Upper lobe of left lung (tissue), 6 donors: ENCODE measurements around the gene TBC1D8. TPM values are rescaled to one million over a fixed set of nuclear protein-coding genes. Genes with fewer than 3 reads are reported as not detected.
"Not testable (repeated sequence)": the region's sequence is repeated elsewhere in the genome, so short reads cannot be mapped to it uniquely, and the experiment has no call there.

Experiments used
- ATAC-seq, 2 donors: fragments of 200-7000 bp; cut with Tn5 transposase; one replicate each; pipeline ENCODE4 v1.9.1; 2022; ENCODE audit warnings: mild to moderate bottlenecking in 2 of 2, moderate library complexity in 2 of 2; ENCODE audit not compliant: low FRiP score in 2 of 2
- DNase-seq, 2 donors: peaks; one replicate each; pipeline ENCODE4 v3.0.0-alpha.2; 2019 to 2020
- H3K27ac ChIP-seq, 4 donors: fragments of 200-600 bp; sonication (generic); one replicate each; pipeline ENCODE4 v1.5.1; 2016 to 2019
- H3K27me3 ChIP-seq, 4 donors: fragments of 200-600 bp; sonication (generic); one replicate each; pipeline ENCODE4 v1.5.1; 2017 to 2019
- H3K36me3 ChIP-seq, 4 donors: fragments of 200-600 bp; sonication (generic); one replicate each; pipeline ENCODE4 v1.5.1; 2016 to 2019
- H3K4me1 ChIP-seq, 4 donors: fragments of 200-600 bp; sonication (generic); one replicate each; pipeline ENCODE4 v1.5.1; 2018 to 2019
- H3K4me3 ChIP-seq, 4 donors: fragments of 200-600 bp; sonication (generic); one replicate each; pipeline ENCODE4 v1.5.1; 2017 to 2019; ENCODE audit warnings: mild to moderate bottlenecking in 2 of 4, moderate library complexity in 1 of 4
- H3K9me3 ChIP-seq, 4 donors: fragments of 200-600 bp; sonication (generic); one replicate each; pipeline ENCODE4 v1.5.1; 2018 to 2019
- CTCF ChIP-seq, 6 experiments: fragments of 450-650 bp in 4 of 6; fragments of 200-600 bp in 2 of 6; sonication (generic) in 2 of 6; IDR thresholded peaks; one replicate each; pipeline ENCODE4 v1.5.1; 2016 to 2019; ENCODE audit warnings: antibody characterized with exemption in 6 of 6
- EP300 ChIP-seq, 4 donors: sonication (generic); formaldehyde crosslinking; IDR thresholded peaks; one replicate each; pipeline ENCODE4 v1.5.1; 2017; ENCODE audit warnings: antibody characterized with exemption in 4 of 4, control low read depth in 2 of 4
- POLR2A ChIP-seq, 4 donors: fragments of 450-650 bp; IDR thresholded peaks; one replicate each; pipeline ENCODE4 v1.5.1; 2016 to 2017; ENCODE audit warnings: antibody characterized with exemption in 4 of 4, mild to moderate bottlenecking in 2 of 4
- POLR2AphosphoS5 ChIP-seq, 2 donors: sonication (generic); formaldehyde crosslinking; IDR thresholded peaks; one replicate each; pipeline ENCODE4 v1.5.1; 2017; ENCODE audit warnings: antibody characterized with exemption in 2 of 2
- WGBS, 2 donors: methylation state at CpG; one replicate each; pipeline ENCODE4 v1.1.5; 2017 to 2018; 5-methylcytosine and 5-hydroxymethylcytosine counted together
- total RNA-seq, 6 donors: library from RNA; depleted of rRNA in 4 of 6; stranded (reverse); fragments of >200 nt in 4 of 6; gene quantifications; one replicate each; pipeline versions ENCODE4 v1.1.0 to v1.2.1, GENCODE V29; 2016 to 2021
- donor health status: DM: no; HTN: no; CAD: no; lungs with moderate emphysema.
- donor health status: DM: no; HTN: yes; CAD: no; lungs with severe emphysema.

TBC1D8 gene
- total RNA-seq, 6 donors from 2014 or later, result 21.0 to 133 (median 56.8) TPM

DNA sequence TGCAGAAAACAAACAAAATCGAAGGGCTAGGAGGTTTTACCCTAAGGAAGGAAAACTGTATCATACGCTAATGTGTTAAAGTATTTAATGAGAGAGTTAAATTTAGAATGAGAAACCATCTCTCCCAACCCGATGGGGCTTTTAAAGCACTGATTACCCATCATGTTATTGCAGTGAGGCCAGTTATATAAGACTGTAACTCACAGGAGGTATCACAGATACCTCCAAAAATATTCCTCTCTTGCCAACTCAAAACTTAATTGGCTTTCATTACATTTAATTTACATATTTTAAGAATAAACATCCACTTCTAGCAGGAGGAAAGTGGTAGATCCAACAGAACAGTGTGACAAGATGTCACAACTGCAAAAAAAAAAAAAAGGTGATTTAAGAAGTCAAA is 92.8 kb downstream of the TBC1D8 start:
- ATAC-seq (no peak), DNase-seq (no peak)
- no peaks in the 10 kb centered on the region for H3K9me3 ChIP-seq
- H3K27ac ChIP-seq, result no peak overlapping the region
- TF ChIP-seq EP300 (IDR thresholded peaks at IDR 0.05) (no peak), POLR2A (IDR thresholded peaks at IDR 0.05) (no peak), POLR2AphosphoS5 (IDR thresholded peaks at IDR 0.05) (no peak), CTCF (IDR thresholded peaks at IDR 0.05) (no peak)
- H3K4me3 ChIP-seq, result no peak overlapping the region
- H3K4me1 ChIP-seq, result peaks cover 0 to 6% (median 3%) of the 10 kb centered on the region in 4 donors
- WGBS, 2 donors, result 87 to 90% methylated on average over 3 of the region's 3 CpGs
- no peaks in the 10 kb centered on the region for H3K27me3 ChIP-seq
- peaks cover 0 to 43% (median 9%) of the 10 kb centered on the region in 4 donors for H3K36me3 ChIP-seq

GRCh38 chr2:101057051-101057933 is 93.9 kb downstream of the TBC1D8 start:
- WGBS, 2 donors, result 92 to 96% methylated on average over 5 of the region's 5 CpGs
- H3K27ac ChIP-seq, result no peak overlapping the region
- no peak for ATAC-seq
- no peaks in the 10 kb centered on the region for H3K9me3 ChIP-seq
- no peak for TF ChIP-seq CTCF (IDR thresholded peaks at IDR 0.05)
- TF ChIP-seq EP300 (IDR thresholded peaks at IDR 0.05), result no peak
- TF ChIP-seq POLR2AphosphoS5 (IDR thresholded peaks at IDR 0.05), result no peak
- no peak for DNase-seq
- no peak overlapping the region for H3K4me3 ChIP-seq
- H3K27me3 ChIP-seq, result no peaks in the 10 kb centered on the region
- H3K36me3 ChIP-seq, result peaks cover 0 to 52% (median 9%) of the 10 kb centered on the region in 4 donors
- H3K4me1 ChIP-seq, result peaks cover 0 to 4% (median 0%) of the 10 kb centered on the region in 4 donors

DNA sequence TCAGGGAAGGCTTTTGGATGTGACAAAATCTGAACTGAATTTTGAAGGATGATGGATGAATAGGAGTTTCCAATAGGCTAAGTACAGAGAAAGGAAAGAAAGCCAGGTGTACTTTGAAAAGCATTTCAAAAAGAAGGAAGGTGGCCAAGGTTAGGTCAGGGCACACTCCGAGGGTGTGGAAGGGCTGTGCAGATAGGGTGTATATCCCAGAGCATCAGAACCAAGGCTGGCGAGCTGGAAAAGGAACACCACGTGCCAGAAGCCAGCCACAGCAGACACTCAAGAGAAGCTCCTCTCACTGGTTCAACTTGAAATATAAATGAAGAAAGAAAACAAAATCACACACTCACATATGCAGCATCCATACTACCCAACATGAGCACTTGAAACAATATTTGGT is 98.1 kb downstream of the TBC1D8 start:
- ATAC-seq, result no peak
- H3K27ac ChIP-seq, result no peak overlapping the region
- no peak for DNase-seq
- no peak overlapping the region for H3K4me3 ChIP-seq
- no peak for TF ChIP-seq CTCF (IDR thresholded peaks at IDR 0.05)
- no peak for TF ChIP-seq POLR2AphosphoS5 (IDR thresholded peaks at IDR 0.05)
- TF ChIP-seq POLR2A (IDR thresholded peaks at IDR 0.05), result no peak
- TF ChIP-seq EP300 (IDR thresholded peaks at IDR 0.05), result no peak
- no peaks in the 10 kb centered on the region for H3K9me3 ChIP-seq
- no peaks in the 10 kb centered on the region for H3K27me3 ChIP-seq
- H3K4me1 ChIP-seq, result no peaks in the 10 kb centered on the region
- peaks cover 0 to 70% (median 8%) of the 10 kb centered on the region in 4 donors for H3K36me3 ChIP-seq
- 85 to 95% methylated on average over 3 of the region's 3 CpGs for WGBS, 2 donors

DNA sequence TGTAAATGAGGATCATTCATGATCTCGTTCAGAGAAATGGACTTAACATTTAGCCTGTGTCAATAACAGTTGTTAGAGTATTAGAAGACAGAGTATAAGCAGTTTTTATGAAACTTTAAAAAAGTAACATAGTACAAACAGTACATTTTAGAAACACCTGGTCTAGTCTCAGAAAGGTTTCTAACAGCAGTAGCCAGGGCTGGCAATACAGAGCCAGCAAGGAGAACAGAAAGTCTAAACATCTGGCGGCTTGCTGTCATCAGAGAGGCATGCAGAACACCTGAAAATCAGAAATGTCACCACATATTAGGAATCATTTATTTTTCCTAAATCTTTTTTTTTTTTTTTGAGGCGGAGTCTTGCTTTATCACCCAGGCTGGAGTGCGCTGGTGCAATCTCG is 99.0 kb downstream of the TBC1D8 start:
- 84 to 91% methylated on average over 5 of the region's 5 CpGs for WGBS, 2 donors
- Histone ChIP-seq H3K27ac (no peak overlapping the region), H3K4me3 (no peak overlapping the region), H3K9me3 (no peaks in the 10 kb centered on the region), H3K27me3 (no peaks in the 10 kb centered on the region), H3K36me3 (peaks cover 0 to 65% (median 5%) of the 10 kb centered on the region in 4 donors), H3K4me1 (no peaks in the 10 kb centered on the region)
- no peak for TF ChIP-seq CTCF (IDR thresholded peaks at IDR 0.05)
- no peak for TF ChIP-seq POLR2A (IDR thresholded peaks at IDR 0.05)
- DNase-seq (no peak), ATAC-seq (no peak)

GRCh38 chr2:101050886-101051285 is 100.3 kb downstream of the TBC1D8 start:
- H3K36me3 ChIP-seq, result peaks cover 0 to 59% (median 3%) of the 10 kb centered on the region in 4 donors

More at GRCh38 chr2:101050886-101051285, 100.3 kb downstream of the TBC1D8 start:
- H3K27ac ChIP-seq, H3K4me3 ChIP-seq, H3K27me3 ChIP-seq, H3K9me3 ChIP-seq, ATAC-seq, H3K4me1 ChIP-seq, DNase-seq: not testable (repeated sequence)
- 95 to 98% methylated on average over 6 of the region's 6 CpGs for WGBS, 2 donors
